GM18907 (cell line): ENCODE data around the gene TCEAL1.
"Not testable (repeated sequence)": the region's sequence is repeated elsewhere in the genome, so short reads cannot be mapped to it uniquely, and the experiment has no call there.

Experiments used
- ATAC-seq: cut with Tn5 transposase; IDR thresholded peaks from one replicate; pipeline ENCODE4 v1.9.1; 2021; ENCODE audit warnings: mild to moderate bottlenecking, moderate library complexity; ENCODE audit not compliant: unreplicated experiment

The TCEAL1 gene

DNA sequence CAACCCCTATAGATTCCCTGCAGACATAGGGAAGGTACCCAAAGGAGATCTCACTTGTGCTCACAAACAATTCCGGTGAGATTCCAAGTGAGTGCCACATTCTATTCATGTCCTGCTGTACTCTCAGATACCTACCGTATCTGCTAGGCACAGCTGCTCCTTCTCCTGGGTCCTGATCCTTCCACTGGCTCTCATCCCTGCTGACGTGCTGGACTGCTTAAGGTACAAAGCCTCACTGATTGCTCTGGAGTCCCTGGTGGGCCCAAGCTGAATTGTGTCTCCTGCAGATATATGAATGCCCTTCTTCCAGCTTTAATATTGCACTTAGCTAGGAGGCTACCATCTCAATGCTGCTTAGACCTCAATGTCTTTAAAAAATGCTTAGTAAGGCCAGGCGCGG, 2.4 kb downstream of the TCEAL1 start:
- no peak for ATAC-seq

GRCh38 chrX:103635436-103635835, 6.7 kb downstream of the TCEAL1 start:
- no peak for ATAC-seq

DNA sequence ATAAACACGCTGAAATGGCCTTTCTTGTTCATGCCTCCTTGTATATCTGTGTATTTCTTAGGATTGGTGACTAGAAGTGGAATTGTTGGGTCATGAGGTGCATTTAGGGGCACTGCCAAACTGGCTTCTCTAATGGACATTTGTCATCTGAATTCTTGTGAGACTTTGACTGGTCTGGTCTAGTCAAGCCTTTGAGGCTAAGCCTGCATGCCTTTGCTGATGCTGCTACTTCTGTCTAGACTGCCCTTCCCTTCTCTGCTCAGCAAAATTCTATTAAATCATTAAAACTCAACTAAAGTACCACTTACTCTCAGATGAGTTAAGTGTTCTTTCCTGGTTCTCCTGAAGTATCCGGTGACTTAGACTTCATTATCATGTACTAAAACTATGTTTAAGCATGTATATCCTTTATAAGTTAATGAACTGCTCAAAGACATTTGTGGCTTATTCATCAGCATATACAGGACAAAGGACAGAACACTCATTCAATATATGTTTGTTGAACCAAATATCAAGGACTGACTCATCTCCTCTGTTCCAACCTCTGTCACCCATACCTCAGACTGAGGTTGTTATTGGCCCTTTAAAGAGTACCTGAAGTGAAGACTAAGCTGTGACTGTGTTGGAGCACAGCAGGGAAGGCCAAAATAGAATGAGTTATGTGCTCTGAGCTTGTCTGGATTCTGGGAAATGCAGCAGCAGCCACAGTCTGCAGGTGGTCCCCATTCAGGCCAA, 9.0 kb downstream of the TCEAL1 start:
- ATAC-seq: no peak

GRCh38 chrX:103638479-103639346, 9.9 kb downstream of the TCEAL1 start:
- not testable (repeated sequence) for ATAC-seq

DNA sequence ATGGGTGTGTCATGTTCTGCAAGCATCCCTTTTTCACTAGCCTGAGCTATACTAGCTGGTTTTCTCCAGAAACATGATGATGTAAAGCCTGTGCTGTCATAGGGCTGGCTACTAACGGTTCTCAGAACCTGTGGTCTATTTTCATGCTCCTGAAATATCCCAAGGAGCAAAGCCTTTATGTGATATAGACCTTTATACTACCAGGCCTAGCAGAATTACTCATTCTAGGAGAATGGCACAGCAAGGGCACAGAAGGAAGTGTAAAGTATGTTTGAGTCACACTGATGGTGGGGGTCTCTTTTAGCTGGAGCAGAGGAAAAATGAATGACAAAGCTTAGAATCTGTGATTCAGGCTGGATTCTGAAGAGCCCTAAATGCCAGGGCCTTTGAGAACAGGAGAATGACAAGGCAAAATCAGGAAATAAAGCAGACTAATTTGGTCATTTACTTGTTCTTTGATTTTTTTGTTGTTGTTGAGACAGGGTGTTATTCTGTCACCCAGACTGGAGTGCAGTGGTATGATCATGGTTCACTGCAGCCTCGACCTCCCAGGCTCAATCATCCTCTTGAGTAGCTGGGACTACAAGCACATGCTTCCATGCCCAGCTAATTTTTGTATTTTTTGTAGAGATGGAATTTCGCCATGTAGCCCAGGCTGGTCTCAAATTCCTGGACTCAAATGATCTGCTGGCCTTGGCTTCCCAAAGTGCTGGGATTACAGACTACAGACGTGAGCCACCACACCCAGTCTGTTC, 11.8 kb downstream of the TCEAL1 start:
- ATAC-seq: no peak

- no peak for ATAC-seq
These were observed 15.3 kb downstream of the TCEAL1 start for GRCh38 chrX:103644125-103644524.

- no peak for ATAC-seq
These were observed 18.9 kb downstream of the TCEAL1 start for GRCh38 chrX:103647630-103648029.

DNA sequence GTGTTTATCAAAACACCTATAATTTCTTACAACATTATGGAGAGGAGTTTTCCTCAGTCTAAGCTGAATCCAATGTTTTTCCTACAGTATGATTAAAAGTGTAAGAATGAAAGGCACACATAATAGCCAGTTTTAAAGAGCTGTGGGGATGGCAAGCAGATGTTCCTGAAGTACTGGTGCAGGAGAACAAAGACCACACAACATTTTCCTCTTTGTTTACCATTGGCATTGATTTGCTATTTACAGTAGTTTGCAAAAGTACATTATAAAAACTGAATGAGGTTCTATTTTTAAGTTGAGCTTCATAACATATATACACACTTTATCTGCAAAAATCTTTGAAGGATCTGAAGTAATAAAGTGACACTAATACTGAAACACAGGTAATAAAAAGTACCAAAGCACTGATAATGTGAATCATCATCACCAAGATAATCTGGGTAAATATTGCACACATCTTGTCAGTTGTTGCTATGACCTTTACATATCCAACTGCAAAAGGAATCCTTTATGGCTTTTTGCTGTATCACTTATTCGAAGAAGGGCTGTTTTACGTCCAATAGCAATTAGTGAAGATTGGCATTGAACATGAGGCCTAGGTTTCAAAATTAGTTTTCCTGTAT, 22.5 kb downstream of the TCEAL1 start:
- ATAC-seq: no peak

DNA sequence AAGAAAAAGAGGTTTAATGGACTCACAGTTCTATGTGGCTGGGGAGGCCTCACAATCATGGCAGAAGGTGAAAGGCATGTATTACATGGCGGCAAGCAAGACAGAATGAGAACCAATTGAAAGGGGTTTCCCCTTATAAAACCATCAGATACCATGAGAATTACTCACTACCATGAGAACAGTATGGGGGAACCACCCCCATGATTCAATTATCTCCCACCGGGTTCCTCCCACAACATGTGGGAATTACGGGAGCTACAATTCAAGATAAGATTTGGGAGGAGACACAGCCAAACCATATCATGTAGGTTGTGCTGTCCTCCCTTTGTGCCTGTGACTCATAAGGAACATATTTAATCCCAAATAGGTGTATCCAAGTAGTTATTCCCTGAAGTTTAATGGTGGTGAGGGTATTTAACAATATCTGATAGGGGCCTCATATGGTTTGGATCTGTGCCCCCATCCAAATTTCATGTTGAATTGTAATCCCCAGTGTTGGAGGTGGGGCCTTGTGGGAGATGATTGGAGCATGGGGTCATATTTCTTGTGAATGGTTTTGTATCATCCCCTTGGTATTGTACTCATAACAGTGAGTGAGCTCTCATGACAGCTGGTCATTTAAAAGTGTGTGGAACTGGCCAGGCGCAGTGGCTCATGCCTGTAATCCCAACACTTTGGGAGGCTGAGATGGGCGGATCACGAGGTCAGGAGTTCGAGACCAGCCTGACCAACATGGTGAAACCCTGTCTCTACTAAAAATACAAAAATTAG, 26.6 kb downstream of the TCEAL1 start:
- not testable (repeated sequence) for ATAC-seq

DNA sequence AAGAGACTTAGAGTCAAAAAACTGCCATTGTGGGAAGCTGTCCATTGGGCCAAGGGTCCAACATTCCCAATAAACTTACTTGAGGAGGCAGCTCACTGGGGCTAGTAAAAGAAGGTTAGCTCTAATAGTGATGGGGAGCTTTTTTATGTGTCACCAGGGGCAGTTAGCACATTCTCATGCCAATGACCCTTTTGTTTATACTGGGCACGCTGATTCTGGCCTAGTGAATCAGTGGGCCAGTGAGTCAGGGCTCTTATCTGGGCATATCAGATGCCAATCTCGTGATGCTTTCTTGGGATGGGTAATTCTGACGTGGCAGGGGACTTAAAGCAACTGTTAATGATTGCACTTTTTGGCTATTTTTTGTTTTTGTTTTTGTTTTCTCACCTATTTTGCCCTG, 27.8 kb downstream of the TCEAL1 start:
- ATAC-seq: no peak

DNA sequence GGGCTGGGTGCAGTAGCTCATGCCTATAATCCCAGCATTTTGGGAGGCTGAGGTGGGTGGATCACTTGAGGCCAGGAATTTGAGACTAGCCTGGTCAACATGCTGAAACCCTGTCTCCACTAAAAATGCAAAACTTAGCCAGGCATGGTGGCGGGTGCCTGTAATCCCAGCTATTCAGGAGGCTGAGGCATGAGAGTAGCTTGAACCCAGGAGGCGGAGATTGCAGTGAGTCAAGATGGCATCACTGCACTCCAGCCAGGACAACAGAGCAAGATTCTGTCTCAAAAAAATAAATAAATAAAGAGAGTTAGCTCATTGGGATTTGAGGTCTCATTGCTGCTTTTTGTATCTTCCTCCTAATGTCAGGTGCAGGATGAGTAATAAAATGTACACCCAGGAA, 28.3 kb downstream of the TCEAL1 start:
- not testable (repeated sequence) for ATAC-seq

DNA sequence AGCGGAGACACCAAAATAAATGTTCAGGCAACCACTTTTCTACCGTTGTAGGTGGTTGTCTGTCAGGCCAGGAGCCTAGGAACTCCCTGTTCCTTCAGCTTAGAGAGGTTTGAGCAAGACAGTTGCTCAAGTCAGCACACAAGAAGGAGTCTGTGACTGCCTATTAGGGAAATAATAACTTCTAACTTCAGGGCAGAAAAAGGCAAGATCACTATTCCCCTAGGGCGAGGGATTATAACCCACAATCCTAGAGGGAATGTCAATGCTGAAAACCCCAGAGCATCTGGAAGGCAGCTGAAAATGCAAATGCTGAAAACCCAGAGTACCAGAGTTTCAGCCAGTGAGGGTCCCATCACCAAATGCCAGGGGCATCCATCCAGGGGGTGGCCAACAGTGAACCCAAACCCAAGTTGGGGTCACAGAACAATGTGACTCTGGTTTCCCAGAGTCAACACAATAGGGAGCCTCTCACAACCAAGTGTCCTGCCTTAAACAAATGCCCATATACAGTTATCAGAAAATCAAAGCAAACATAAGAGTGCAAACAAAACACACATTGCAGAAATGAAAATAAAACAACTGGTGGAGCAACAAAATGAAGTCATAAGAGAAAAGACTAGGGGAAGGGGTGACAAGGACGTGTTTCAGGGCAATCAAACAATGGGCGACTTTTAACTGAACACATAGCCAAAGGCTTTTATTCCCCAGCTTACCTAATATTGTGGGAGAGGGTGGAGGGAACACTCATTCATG, 30.1 kb downstream of the TCEAL1 start:
- no peak for ATAC-seq

- ATAC-seq: not testable (repeated sequence)
These were observed 30.7 kb downstream of the TCEAL1 start for GRCh38 chrX:103659460-103659859.

DNA sequence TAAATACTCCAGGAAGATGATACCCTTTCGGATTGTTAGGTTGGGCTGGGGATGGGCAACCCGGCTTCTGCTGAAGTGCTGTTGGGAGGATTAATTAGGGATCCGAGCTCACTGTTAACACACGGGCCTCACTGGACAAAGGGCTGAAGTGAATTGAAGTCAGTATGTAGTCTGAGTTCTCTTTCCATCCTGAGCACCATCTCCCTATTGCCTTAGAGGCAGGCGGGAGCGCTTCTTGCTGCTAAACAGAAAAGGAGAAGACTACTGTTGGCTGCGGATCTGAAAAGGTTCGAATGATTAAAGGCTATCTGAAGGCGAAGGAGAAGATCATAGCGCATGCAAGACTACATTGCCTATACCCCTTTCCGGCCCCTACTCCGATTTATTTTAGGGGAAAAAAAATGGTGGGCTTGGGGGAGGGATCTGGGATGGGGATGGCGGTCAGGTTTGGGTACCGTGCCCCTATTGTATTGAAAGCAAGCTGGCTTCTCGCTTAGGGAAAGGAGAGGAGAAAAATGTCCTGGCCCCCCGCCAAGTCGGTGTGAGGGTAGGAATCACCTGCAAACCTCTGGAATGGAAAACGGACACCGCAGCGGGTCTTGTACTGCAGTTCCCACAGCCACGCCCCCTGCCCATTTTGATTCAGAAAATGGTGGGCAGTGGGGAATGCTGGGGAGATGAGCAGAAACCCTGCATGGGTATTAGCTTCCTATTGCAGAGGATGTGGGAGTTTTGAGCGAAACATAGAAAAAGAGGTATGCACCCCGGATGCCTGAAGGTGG, 35.4 kb downstream of the TCEAL1 start:
- no peak for ATAC-seq

- no peak for ATAC-seq
These were observed 37.7 kb downstream of the TCEAL1 start for GRCh38 chrX:103666202-103667107.

GRCh38 chrX:103669745-103670144, 41.0 kb downstream of the TCEAL1 start:
- no peak for ATAC-seq

- ATAC-seq: no peak
These were observed 46.0 kb downstream of the TCEAL1 start for GRCh38 chrX:103674531-103675454.
